Measurements from ENCODE around the gene MTCH2.

The MTCH2 gene

GRCh38 chr11:47589118-47589517, 53.2 kb downstream of the MTCH2 start:
- DNase-seq = no peak

DNA sequence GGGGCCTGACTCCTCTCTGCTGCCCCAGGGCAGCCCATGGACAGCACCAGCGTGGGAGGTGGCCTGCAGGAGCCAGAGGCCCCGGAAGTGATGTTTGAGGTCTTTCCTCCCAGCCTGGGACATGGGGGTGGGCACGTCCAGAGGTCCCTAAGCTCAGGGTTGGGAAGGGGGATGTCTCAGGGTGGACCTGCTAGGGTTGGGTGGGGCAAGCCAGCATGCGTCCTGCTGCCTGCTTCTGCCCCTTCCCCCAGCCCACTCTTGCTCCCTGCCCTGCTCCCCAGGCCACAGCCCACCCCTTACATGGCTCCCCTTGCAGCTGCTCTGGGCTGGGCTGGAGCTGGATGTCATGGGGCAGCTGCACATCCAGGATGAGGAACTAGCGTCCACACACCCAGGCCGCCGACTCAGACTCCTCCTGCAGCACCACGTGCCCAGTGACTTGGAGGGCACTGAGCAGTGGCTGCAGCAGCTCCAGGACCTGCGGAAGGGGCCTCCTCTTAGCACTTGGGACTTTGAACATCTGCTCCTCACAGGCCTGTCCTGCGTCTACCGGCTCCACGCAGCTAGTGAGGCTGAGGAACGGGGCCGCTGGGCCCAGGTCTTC, 54.5 kb downstream of the MTCH2 start:
- no peak for DNase-seq

GRCh38 chr11:47587039-47587716, 55.2 kb downstream of the MTCH2 start:
- no peak for DNase-seq

GRCh38 chr11:47586098-47586855, 56.1 kb downstream of the MTCH2 start, which contains the start of gene FAM180B:
Gene FAM180B (plus strand): TSS chr11:47586678. CDS start chr11:47586769, 91 bp downstream.
- no peak for DNase-seq

- no peak for DNase-seq
Observed at GRCh38 chr11:47583844-47584243, 58.5 kb downstream of the MTCH2 start.

- peak; percentile 85 for DNase-seq
Observed at GRCh38 chr11:47578524-47579494, 63.5 kb downstream of the MTCH2 start, which contains the start of the genes KBTBD4 and NDUFS3. Gene KBTBD4 (minus strand): TSS chr11:47578970. CDS start chr11:47578951, 19 bp downstream. Gene NDUFS3 (plus strand): TSS chr11:47579074. CDS start chr11:47579092, 18 bp downstream.

GRCh38 chr11:47577460-47578041, 64.8 kb downstream of the MTCH2 start:
- DNase-seq = no peak

DNA sequence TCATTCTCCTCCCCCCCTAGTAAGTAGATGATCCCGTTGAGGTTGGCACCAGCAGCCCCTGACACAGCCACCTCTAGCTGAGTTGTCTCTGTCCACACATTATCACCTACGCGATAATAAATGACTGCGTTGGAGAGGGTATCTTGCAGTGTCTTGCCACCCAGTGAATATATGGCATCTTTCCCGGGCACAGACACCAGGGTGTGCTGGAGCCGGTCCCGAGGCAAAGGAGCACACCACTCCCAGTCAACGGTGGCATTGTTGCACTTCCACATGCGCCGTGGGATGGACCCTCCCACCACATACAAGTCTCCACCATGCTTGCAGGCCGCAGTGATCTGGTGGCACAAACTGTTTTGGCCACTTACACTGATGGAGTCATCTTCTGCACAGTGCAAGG, 69.0 kb downstream of the MTCH2 start:
- no peak for DNase-seq

DNA sequence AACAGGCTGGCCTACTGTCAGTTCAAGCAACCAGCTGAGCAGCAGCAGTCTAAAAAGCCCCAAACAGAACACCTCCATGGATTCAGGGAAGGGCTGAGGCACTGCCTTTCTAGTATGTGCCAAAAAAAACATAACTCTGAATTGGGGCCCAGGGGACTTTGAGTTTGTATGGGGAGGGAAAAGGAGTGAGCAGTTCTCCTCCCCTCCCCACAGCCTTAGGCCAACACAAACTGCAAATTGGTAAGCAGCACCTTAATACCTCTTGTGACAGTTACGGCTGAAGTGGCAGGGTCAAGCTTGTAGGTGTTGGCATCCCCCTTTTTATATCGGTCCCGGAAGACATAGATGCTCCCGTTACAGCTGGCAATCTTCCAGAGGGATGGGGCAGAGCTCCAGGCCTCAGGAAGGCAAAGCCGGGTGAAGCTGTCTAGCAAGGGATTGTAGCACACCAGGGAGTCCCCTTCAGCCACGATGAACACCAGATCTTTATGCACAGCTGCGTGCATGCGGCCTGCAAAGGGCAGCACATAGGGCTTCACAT, 69.6 kb downstream of the MTCH2 start:
- DNase-seq = no peak

GRCh38 chr11:47571895-47572294, 70.5 kb downstream of the MTCH2 start:
- no peak for DNase-seq

GRCh38 chr11:47571357-47571729, 71.0 kb downstream of the MTCH2 start:
- DNase-seq = no peak

- no peak for DNase-seq
Observed at GRCh38 chr11:47570651-47571356, 71.6 kb downstream of the MTCH2 start.

DNA sequence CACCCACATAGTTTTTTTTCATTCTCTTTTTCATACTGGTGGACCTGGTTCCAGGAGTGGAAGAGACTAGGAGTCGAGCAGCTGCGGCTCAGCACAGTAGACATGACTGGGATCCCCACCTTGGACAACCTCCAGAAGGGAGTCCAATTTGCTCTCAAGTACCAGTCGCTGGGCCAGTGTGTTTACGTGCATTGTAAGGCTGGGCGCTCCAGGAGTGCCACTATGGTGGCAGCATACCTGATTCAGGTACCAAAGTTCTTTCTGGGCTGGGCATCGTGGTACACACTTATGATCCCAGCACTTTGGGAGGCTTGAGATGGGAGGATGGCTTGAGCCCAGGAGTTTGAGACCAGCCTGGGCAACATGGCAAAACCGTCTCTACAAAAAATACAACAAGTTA, 72.7 kb downstream of the MTCH2 start:
- DNase-seq = no peak

Measured in kidney glomerular epithelial cell (primary cell).